NAMALWA (cell line): ENCODE data around the gene PPP2R2C.

Source experiments
- DNase-seq: peaks from one replicate; pipeline ENCODE4 v3.0.0-alpha.2; 2015; ENCODE audit warnings: low spot score

PPP2R2C gene

GRCh38 chr4:6342530-6343293, 129.7 kb downstream of the PPP2R2C start:
- DNase-seq, result no peak

GRCh38 chr4:6341696-6342095, 130.7 kb downstream of the PPP2R2C start:
- DNase-seq, result no peak

GRCh38 chr4:6340446-6341015, 131.9 kb downstream of the PPP2R2C start:
- DNase-seq, result no peak

- DNase-seq, result no peak
Measured at GRCh38 chr4:6339818-6340445, 132.5 kb downstream of the PPP2R2C start.

GRCh38 chr4:6338951-6339817, 133.2 kb downstream of the PPP2R2C start:
- no peak for DNase-seq

GRCh38 chr4:6338175-6338950, 134.1 kb downstream of the PPP2R2C start:
- DNase-seq, result no peak

- DNase-seq, result no peak
Measured at GRCh38 chr4:6337331-6337935, 135.0 kb downstream of the PPP2R2C start.

GRCh38 chr4:6336166-6336565, 136.2 kb downstream of the PPP2R2C start:
- DNase-seq, result no peak

- DNase-seq, result no peak
Measured at GRCh38 chr4:6335040-6335590, 137.3 kb downstream of the PPP2R2C start.

GRCh38 chr4:6334203-6334887, 138.1 kb downstream of the PPP2R2C start:
- DNase-seq, result no peak

- peak; percentile 53 for DNase-seq
Measured at GRCh38 chr4:6333301-6334202, 138.9 kb downstream of the PPP2R2C start.

GRCh38 chr4:6332669-6333050, 139.8 kb downstream of the PPP2R2C start:
- no peak for DNase-seq

- peak; percentile 39 for DNase-seq
Measured at GRCh38 chr4:6332042-6332668, 140.3 kb downstream of the PPP2R2C start.

- no peak for DNase-seq
Measured at GRCh38 chr4:6331468-6331867, 140.9 kb downstream of the PPP2R2C start.

GRCh38 chr4:6331018-6331417, 141.4 kb downstream of the PPP2R2C start:
- DNase-seq, result peak; percentile 72

- DNase-seq, result no peak
Measured at GRCh38 chr4:6330384-6330767, 142.0 kb downstream of the PPP2R2C start.

- no peak for DNase-seq
Measured at GRCh38 chr4:6329478-6330383, 142.7 kb downstream of the PPP2R2C start.

GRCh38 chr4:6328526-6328925, 143.9 kb downstream of the PPP2R2C start:
- DNase-seq, result no peak
